Embryonic facial prominence (tissue), 1 donor: Measurements from ENCODE around the gene CKB.

ENCODE experiments used
- DNase-seq: peaks from one replicate; pipeline ENCODE4 v3.0.0-alpha.2; 2016; ENCODE audit errors: extremely low spot score

CKB gene

GRCh38 chr14:103537175-103537990 lies 14.8 kb upstream of the CKB start:
- no peak for DNase-seq

GRCh38 chr14:103536693-103537092 lies 14.1 kb upstream of the CKB start:
- no peak for DNase-seq

- DNase-seq: no peak
Observed at GRCh38 chr14:103535891-103536565, 13.4 kb upstream of the CKB start.

- no peak for DNase-seq
Observed at GRCh38 chr14:103535081-103535890, 12.7 kb upstream of the CKB start.

- DNase-seq: no peak
Observed at GRCh38 chr14:103534576-103535061, 12.0 kb upstream of the CKB start.

GRCh38 chr14:103533999-103534575 lies 11.5 kb upstream of the CKB start:
- no peak for DNase-seq

- DNase-seq: no peak
Observed at GRCh38 chr14:103533137-103533998, 10.7 kb upstream of the CKB start.

- DNase-seq: no peak
Observed at GRCh38 chr14:103532216-103533136, 9.8 kb upstream of the CKB start.

- DNase-seq: no peak
Observed at GRCh38 chr14:103531421-103532215, 9.0 kb upstream of the CKB start.

- no peak for DNase-seq
Observed at GRCh38 chr14:103530831-103531230, 8.2 kb upstream of the CKB start.

- no peak for DNase-seq
Observed at GRCh38 chr14:103530390-103530789, 7.8 kb upstream of the CKB start.

- no peak for DNase-seq
Observed at GRCh38 chr14:103529383-103530365, 7.0 kb upstream of the CKB start.

GRCh38 chr14:103528587-103529382 lies 6.2 kb upstream of the CKB start, which contains the start of gene TRMT61A:
TSS of gene TRMT61A (plus strand) at chr14:103529196. CDS start at chr14:103529979, 783 bp downstream.
- DNase-seq: peak; percentile 56

- DNase-seq: no peak
Observed at GRCh38 chr14:103528146-103528586, 5.5 kb upstream of the CKB start.

GRCh38 chr14:103527408-103528145 lies 4.9 kb upstream of the CKB start:
- DNase-seq: no peak

GRCh38 chr14:103526914-103527248 lies 4.3 kb upstream of the CKB start:
- no peak for DNase-seq
